Glomerular endothelial cell (primary cell): ENCODE data around the gene IFT81. TPM values are rescaled to one million over a fixed set of nuclear protein-coding genes. Genes with fewer than 3 reads are reported as not detected.

Experiments
- DNase-seq: peaks from one replicate; pipeline ENCODE4 v3.0.0-alpha.2; 2011; ENCODE audit warnings: low read depth, low spot score; ENCODE audit errors: extremely low read depth
- total RNA-seq: library from RNA; depleted of rRNA; stranded (reverse); fragments of >200 nt; gene quantifications from 2 replicates; pipeline ENCODE4 v1.2.3, GENCODE V29; 2015

IFT81 gene
- total RNA-seq, 1 donor from 2014 or later: 11.4 TPM

DNA sequence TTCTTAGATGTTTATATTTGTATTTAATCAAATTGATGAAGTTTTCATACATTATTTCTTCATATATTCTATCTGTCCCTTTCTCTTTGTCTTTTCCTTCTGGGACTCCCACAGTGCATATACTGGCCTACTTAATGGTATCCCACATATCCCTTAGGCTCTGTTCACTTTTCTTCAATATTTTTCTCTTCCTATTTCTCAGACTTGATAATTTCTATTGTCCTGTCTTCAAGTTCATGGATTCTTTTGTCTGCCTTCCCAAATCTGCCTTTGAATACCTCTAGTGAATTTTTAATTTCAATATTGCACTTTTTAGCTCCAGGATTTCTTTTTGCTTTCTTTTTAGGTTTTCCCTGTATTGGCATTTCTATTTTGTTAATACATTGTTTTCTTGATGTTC lies 33.4 kb downstream of the IFT81 start:
- no peak for DNase-seq

DNA sequence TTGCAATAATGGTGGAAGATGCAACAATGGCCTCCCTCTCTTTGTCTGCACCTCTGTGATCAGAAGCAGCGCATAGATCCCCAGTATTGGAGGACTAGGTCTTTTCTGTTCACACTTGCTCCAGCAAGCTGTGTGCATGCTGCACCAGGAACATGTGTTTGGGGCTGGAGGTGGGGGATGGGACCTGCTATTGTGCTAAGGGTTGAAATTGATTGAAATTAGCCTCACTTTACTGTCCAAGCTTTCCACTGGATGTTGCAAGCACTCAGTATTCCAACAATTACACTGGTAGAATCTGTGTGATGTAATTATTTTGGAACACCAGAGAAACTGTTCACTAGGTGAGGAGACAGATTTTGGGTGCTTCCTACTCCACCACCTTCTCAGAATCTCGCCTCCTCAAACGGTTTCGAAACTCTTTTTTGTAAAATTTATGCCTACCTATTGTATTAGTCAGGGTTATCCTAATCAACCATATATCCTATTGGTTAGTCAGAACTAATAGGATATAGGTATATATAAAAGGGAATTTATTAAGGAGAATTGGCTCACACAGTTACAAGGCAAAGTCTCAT lies 35.6 kb downstream of the IFT81 start:
- no peak for DNase-seq

DNA sequence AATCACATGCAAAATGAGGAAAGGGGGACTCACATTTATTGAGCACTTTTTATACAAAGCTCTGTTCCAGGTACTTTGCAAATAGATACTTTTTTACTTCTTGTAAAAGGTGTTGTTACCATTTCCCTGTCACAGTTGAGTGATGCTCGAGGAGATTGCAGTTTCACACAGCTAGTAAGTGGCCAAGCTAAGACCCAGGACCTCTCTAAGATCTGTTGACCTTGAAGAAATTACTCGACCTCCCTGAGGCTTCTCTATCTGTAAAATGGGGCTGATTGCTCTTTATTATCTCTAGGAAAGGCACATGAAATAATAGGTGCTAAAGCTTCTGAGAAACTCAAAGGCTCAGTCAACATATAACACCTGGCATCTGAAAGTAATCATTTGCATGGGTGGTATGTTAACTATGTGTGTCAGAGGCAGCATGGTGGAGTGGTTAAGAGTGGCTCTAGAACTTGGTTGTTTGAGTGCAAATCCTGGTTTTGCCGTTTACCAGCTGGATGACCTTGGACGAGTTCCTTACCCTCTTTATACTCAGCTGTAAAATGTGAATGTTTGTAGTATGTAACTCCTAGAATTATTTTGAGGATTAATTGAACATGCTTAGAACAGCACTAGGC lies 41.5 kb downstream of the IFT81 start:
- no peak for DNase-seq

DNA sequence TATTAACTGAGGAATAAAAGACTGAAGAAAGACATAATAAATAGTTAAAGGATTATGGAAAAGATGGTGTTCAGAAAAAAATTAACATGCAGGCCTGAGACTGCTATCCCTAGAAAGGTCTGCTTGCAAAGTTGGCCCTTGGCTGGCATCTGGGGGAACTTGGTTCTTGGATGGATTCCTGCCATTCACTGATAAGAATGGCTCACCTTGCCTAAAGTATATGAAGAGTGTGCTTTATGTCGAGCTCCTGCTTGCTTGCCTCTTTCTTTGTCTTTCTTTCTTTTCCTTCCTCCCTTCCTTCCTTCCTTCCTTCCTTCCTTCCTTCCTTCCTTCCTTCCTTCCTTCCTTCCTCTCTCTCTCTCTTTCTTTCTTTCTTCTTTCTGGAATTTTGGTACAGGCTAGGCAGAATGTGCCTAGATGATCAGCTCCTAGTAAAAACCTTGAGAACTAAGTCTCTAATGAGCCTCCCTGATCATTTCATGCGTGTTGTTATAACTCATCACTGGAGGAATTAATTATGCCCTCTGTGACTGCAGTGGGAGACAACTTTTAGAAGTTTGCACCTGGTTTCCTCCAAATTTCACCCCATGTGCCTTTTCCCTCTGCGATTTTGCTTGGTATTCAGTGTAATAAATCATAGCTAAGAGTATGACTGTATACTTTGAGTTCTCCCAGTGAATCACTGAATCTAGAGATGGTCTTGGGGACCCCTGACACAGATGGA lies 44.7 kb downstream of the IFT81 start:
- no peak for DNase-seq

DNA sequence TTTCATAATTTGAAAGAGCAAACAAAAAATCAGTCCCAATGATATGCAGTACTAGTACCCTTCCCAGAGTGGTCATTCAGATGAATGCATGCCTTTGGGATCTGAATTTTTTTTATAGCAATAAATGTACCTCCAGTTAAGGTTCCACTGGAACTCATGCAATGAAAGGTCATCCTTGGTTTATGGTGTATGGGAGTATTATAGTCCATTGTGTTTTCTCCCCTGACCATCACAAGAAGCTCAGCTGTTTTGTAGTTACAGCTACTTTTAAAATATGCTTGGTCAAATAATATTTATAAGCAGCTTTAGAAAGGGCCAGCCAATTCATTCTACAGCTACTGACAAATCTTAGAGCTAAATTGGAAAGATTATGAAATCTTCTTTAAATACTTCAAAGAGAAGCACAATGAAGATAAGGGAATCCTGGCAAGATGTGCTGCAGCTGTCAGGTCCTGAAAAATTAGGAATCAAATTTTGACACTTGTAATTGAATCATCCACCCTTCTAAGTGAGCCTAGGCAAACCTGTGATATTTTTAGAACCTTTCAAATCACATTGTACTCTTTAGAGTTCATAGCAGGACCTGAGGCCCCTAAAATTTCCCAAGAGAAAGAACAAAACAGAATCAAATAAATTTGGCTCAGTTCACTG lies 46.5 kb downstream of the IFT81 start:
- DNase-seq: no peak

DNA sequence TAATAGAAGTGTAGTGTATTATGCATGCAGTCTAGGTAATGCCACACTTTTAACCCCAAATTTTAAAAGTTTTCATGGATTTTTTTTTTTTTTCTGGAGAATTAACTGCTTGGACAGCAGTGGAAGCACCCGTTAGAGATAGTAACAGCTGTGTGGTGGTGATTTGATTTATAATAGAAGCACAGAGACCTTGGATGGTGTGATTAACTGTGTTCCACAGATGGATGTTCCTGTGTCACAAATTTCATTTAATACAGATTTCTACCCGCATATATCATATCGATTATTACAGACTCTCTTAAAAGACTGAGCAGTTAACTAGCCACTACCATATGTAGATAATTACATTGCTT lies 47.0 kb downstream of the IFT81 start:
- DNase-seq: no peak

DNA sequence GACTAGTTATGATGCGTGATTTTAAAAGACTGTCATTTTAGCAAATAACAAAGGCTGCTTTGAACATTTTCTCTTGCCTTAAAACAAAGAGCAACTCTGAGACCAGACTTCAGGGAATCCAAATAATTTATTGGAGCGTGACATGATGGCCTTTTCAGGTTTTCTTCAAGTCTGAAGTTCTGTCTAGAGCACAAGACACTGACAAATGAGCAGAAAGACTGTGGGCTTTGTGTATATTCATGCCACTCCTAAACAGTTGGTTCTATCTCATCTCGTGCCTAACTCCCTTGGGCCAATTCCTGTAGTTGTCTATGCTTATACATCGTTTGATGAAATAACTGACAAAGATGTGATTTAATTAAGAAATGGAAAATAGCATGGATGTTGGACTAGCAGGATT lies 47.5 kb downstream of the IFT81 start:
- DNase-seq: no peak

DNA sequence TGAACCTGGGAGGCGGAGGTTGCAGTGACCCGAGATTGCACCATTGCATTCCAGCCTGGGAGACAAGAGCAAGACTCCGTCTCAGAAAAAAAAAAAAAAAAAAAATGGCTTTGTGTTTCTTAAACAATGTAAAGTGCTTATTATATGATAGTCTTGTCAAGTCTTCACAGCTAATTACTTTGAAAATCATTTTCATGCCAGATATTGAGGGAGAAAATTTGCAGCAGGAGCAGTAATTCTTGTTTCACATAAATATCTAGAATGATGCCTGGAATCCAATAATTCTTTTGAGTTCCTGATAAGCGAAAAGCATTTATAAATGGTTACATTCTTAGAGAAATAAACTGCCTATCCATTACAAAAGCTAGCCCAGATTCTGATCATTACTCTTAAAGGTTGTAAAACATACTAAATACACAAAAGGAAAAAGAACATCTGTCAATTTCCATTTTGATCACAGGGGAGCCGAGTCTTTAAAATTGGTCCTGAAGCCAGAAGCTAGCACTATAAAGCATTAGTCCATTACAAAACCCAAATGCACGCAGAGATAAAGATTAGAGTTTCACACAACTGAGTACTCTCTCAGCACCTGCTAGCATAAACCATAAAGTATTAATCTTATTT lies 50.3 kb downstream of the IFT81 start:
- DNase-seq: no peak

DNA sequence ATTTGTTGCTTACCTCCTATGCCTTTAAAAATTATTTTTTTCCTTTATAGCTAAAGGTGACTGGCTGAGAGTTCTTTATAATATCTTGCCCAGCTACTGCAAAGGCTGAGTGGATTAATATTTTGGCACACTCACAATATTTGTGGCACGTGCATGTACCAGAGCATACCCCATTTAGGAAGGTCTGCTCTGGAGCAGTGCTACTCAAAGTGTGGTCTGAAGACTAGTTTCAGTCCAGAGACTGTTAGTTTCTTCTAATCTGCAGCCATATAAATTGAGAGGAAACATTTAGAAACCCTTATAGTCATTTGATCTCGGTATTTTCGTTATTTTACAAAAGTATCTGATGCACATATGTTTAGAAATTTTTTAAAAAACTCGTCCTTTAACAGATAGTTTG lies 51.0 kb downstream of the IFT81 start:
- DNase-seq: no peak

DNA sequence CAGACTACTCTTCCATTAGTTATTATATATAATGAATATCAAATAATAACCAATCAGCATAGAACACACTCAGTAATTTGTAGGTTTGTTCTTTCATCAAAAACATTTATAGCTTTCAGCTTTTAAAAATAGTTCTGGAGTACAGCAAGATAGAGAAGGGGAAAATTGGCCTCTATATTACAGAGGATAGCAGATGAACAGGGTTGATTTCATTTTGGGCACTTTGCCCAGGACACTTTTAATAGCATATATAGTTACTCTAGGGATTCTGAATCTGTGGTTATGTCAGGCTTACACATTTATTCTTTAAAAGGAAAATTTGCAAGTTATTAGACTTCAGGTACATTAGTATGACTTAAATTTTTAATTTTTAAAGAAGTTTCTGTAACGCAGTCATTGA lies 52.6 kb downstream of the IFT81 start:
- no peak for DNase-seq

DNA sequence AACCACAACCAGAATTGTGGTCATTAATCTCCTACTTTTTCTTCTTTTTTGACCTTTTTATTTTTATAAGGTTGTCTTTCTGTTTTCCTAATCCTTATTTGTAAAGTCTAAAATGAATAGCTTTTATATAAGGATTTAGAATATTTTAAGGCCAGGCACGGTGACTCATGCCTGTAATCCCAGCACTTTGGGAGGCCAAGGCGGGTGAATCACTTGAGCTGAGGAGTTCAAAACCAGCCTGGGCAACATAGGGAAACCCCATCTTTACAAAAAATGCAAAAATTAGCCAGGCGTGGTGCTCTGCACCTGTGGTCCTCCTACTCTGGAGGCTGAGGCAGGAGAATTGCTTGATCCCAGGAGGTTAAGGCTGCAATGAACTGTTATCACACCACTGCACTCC lies 55.1 kb downstream of the IFT81 start:
- DNase-seq: no peak

DNA sequence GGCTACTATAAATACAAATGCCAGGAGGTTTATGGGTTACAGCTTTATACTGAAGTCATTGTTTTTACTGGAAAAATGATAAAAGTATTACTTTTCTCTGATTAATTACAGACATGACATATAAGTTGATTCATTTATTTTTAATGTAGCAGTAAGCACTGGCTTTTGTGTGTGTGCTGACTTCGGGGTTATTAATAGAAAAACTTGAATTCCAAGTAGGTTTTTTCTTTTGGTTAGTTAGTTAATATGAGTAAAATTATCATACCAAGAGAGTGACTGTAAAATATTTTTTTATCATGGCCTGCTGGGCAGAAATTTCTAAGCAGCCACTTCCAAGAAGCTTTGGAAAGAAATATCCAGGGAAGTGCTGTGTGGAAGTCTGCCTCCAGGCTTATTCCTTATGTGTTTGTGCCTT lies 56.4 kb downstream of the IFT81 start:
- no peak for DNase-seq

DNA sequence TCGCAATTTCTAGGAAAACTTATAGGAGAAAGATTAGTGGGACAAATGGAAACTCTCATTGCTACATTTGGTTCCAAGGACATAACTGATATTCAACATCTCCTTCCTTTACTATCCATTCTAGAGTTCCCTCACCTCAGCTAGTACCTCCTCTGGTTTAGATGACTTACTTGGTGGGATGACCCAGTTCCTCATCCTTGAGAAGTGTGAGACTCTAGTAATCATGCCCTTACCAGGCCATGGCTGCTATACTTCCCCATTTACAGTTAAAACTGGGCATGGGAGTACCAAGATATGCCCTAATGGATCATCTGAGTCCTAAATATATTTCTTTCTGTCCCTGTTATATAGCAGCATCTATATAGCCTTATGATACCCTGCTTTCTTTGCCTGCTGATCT lies 58.1 kb downstream of the IFT81 start:
- DNase-seq: no peak

DNA sequence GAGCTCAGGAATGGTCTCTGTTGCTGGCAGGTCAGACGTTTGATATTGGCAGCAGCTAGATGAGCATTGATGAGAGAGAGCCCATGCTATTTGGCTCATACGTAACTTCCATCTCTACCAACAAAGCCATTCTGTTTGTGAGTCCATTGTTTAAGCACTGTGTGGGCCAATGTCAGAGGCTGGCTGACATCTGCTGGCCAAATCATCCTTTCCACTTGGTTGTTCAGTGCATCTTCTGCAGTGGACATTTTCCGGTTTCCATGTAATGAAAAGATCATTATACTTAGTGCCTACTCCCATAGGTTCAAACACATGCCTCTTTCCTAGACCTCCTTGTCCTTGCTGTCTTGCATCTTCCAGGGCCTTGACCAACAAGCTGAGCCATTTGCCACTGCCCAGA lies 59.2 kb downstream of the IFT81 start:
- DNase-seq: no peak

DNA sequence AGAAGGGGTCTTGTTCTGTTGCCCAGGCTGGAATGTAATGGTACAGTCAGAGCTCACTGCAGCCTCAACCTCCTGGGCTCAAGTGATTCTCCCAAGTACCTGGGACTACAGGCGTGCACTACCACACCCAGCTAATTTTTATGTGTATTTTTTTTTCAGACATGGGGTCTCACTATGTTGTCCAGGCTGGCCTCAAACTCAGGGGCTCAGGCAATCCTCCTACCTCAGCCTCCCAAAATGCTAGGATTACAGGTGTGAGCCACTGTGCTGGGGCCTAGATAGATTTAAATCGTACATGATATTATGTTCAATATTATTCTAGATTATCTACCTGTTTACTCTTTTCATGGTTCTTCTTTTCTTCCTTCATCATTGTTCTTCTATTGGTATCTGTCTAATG lies 61.5 kb downstream of the IFT81 start:
- DNase-seq: no peak

DNA sequence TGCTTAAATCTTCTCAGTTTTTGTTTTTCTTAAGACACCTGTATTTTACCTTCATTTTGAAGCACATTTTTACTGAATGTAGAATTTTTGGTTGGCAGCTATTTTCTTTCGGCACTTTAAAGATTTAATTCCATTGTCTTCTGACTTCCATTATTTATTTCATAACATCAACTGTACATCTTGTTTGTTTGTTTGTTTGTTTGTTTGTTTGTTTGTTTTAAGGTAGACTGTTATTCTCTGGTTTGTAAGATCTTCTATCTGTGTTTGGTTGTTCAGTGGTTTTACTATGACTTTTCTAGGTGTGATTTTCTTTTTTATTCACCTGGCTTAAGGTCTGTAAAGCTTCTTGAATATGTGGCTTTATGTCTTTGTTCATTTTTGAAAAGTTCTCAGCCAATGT lies 61.9 kb downstream of the IFT81 start:
- no peak for DNase-seq

DNA sequence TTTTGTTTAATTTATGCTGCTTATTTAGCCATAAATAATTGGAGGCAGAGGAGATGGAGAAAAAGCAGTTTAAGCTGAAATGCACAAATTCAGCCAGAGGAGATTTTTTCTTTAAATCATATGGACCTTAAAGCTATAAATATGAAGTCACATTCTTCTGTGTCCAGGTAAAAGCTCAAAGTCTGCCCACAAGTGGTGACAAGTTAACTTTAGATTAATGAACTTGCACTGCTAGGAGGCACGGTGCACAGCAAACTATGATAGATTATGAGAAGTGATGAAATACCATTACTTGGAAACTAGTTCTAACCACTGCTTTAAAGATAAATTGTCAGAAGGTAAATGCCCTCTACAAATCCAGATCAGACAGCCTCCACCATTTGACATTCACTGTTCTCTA lies 69.0 kb downstream of the IFT81 start:
- DNase-seq: no peak

DNA sequence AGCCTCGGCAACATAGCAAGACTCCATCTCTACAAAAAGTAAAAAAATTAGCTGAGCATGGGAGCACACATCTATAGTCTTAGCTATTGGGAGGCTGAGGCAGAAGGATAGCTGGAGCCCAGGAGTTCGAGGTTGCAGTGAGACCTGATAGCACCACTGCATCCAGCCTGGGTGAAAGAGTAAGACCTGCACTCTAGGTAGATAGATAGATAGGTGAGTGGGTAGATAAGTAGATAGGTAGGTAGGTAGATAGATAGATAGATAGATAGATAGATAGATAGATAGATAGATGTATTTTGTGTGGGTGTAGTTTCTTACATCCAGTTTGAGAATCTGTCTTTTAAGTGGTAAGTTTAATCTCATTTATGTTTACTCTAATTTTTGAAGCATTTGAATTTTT lies 72.8 kb downstream of the IFT81 start:
- DNase-seq: no peak

DNA sequence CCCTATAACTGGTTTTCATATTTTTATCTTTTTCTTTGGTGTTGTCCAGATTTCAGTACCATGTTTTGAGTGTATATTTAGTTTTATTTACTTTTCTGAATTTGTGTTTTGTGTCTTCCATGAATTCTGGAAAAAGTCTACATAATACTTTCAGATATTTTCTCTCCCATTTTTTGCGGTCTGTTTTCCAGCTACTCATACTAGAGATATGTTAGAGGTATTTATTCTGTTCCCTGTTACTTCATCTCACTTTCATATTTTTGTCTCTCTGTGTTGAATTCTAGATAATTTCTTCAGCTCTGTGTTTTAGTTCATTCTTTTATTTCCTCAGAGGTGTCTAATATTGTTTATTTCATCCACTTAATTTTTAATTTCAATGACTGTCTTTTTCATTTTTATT lies 74.2 kb downstream of the IFT81 start:
- no peak for DNase-seq

DNA sequence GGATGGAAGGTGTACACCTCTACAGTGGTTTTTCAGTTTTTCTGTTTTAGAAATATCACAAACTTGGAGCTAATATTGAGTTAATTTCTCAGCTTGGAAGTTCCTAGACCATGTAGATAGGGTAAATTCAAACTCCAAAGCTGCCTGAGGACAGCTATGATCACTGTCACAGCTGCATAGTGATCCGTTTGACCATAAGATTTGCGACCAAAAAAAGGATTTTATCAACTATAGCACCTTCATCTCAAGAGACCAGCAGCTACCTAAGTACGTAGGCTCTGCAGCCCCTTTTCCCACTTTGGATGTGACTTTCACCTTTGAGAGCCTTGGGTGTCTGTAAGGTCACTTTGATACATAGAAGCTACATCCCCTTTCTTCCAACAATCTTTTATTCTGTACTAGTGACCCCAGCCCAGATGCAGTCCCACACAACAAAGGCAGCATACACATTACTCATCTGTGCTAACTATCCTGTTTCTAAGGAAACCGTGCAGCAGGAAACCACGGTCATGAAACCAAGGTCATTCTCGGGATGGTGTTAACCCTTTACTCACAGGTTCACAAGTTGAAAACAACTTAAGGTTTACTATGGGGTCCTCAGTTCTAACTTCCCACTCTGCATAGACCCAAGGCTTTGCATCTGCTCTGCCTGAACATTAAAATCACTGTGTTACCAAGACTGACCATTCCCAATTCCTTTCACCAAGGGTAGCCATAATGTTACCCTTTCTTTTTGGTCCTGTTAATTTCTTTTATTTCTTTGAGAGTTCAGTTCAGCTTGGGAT lies 75.4 kb downstream of the IFT81 start:
- DNase-seq: peak; percentile 72

DNA sequence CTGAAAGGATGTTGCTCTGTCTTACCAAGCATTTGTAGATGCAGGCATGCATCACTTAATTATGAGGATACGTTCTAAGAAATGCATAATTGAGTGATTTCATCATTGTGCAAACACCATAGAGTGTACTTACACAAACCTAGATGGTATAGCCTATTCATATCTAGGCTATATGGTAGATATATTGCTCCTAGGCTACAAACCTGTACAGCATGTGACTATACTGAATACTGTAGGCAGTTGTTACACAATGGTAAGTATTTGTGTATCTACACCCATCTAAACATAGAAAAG lies 75.9 kb downstream of the IFT81 start:
- no peak for DNase-seq
